NCI-H748 treated with DMSO at 0.1 percent for 48 hours (cell line): Measurements from ENCODE around the gene TEX29.

Source experiments
- DNase-seq: peaks from one replicate; lab custom pipeline; 2025; lab: John Stamatoyannopoulos, UW

Gene TEX29

GRCh38 chr13:111322916-111323331 lies 2.5 kb downstream of the TEX29 start:
- DNase-seq, result no peak

GRCh38 chr13:111323549-111323948 lies 3.1 kb downstream of the TEX29 start:
- no peak for DNase-seq

GRCh38 chr13:111323950-111324651 lies 3.7 kb downstream of the TEX29 start:
- no peak for DNase-seq

- no peak for DNase-seq
Measured at GRCh38 chr13:111324736-111325135, 4.3 kb downstream of the TEX29 start.

GRCh38 chr13:111325146-111325890 lies 4.9 kb downstream of the TEX29 start:
- DNase-seq, result no peak

- DNase-seq, result no peak
Measured at GRCh38 chr13:111325941-111326620, 5.6 kb downstream of the TEX29 start.

GRCh38 chr13:111326621-111326965 lies 6.2 kb downstream of the TEX29 start:
- no peak for DNase-seq

GRCh38 chr13:111326981-111327642 lies 6.7 kb downstream of the TEX29 start:
- no peak for DNase-seq

- DNase-seq, result no peak
Measured at GRCh38 chr13:111327730-111328573, 7.5 kb downstream of the TEX29 start.

- no peak for DNase-seq
Measured at GRCh38 chr13:111328574-111329410, 8.3 kb downstream of the TEX29 start.

GRCh38 chr13:111329641-111330040 lies 9.2 kb downstream of the TEX29 start:
- no peak for DNase-seq

GRCh38 chr13:111330066-111330610 lies 9.7 kb downstream of the TEX29 start:
- DNase-seq, result no peak

- DNase-seq, result no peak
Measured at GRCh38 chr13:111335298-111335697, 14.9 kb downstream of the TEX29 start.

- DNase-seq, result no peak
Measured at GRCh38 chr13:111336666-111337065, 16.2 kb downstream of the TEX29 start.

GRCh38 chr13:111337206-111337605 lies 16.8 kb downstream of the TEX29 start:
- DNase-seq, result no peak

GRCh38 chr13:111337741-111338140 lies 17.3 kb downstream of the TEX29 start:
- DNase-seq, result no peak

- DNase-seq, result no peak
Measured at GRCh38 chr13:111338841-111339240, 18.4 kb downstream of the TEX29 start.

- DNase-seq, result no peak
Measured at GRCh38 chr13:111339366-111340143, 19.1 kb downstream of the TEX29 start.

- no peak for DNase-seq
Measured at GRCh38 chr13:111341886-111342285, 21.4 kb downstream of the TEX29 start.

- no peak for DNase-seq
Measured at GRCh38 chr13:111342721-111343120, 22.3 kb downstream of the TEX29 start.
